ENCODE data around the gene NEU3. TPM values are rescaled to one million over a fixed set of nuclear protein-coding genes. Genes with fewer than 3 reads are reported as not detected.

The NEU3 gene
- total and polyA plus RNA-seq, 2 of the 4 experiments (the other 2 are of a cell fraction): 5.5 to 10.6 TPM

DNA sequence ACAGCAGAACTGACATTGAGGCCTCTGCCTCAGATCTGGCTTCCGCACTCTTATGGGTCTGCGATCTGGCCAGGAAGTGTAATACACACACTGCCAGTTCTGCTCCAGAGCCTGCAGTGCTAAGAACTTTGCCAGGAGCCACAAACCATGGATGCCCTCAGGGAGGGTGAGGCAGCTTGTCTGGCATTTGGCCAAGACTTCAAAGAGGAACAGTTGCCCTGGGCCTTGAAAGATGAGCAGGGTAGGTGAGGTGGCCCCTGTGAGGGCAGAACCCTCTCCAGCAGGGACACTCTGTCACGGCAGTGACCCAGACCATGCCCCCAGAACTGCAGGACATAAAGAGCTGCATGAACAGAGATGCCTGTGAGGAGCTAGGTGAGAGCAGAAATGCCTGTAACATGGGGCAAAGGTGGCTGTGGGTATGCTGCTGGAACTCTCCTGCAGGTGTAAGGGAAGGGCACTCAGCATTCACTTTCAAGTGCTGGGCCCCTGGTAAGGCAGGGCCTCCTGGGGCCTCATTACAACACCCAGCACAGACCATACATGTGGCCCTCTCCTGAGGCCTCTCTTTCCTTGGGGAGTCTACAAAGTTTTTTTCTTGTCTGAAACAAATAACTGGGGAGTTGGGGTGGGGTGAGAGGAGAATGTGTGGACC is 47.3 kb downstream of the NEU3 start:
- no peak overlapping the region for H3K23ac ChIP-seq (ENCODE audit: low read depth, low read length)
- H2BK5ac ChIP-seq (ENCODE audit: low read depth, low read length, poor library complexity, severe bottlenecking): no peak overlapping the region
- H4K5ac ChIP-seq (ENCODE audit: low read depth, low read length): no peak overlapping the region
- no peak overlapping the region for H3K56ac ChIP-seq (ENCODE audit: extremely low read depth, insufficient read depth, low read length)
- dilution Hi-C loops (cut with HindIII; ENCODE audit: low sequenced_read_pairs, unreplicated experiment) (no loop called here), intact Hi-C loops (cut with micrococcal nuclease) (no loop called here), in situ Hi-C loops (cut with MboI; ENCODE audit: low sequenced_read_pairs) (no loop called here)
- H3K36me3 ChIP-seq (ENCODE audit: control insufficient read depth, insufficient read depth, low read length): no peaks in the 10 kb centered on the region
- H2AK5ac ChIP-seq (ENCODE audit: low read depth, low read length): no peak overlapping the region
- H3K14ac ChIP-seq (replicated peaks; ENCODE audit: low read depth, low read length): no peak overlapping the region
- no peaks in the 10 kb centered on the region for H3K79me1 ChIP-seq (ENCODE audit: low read depth in 1 of 2, low read length in 2 of 2)
- peaks cover 8% of the 10 kb centered on the region for H3K4me1 ChIP-seq (ENCODE audit: control insufficient read depth, insufficient read depth, low read length)
- H2BK15ac ChIP-seq (ENCODE audit: low read depth, low read length): no peak overlapping the region
- POLR2A ChIA-PET (ENCODE audit: unreplicated experiment): no interaction called here
- no peak overlapping the region for H4K8ac ChIP-seq (ENCODE audit: low read depth in 2 of 2, low read length in 2 of 2)
- WGBS, 2 experiments (ENCODE audit: extremely low coverage in 2 of 2, insufficient read length in 1 of 2): 100% methylated on average over 1 of the region's 3 CpGs; no CpG with 5 or more reads in 1 of the 2 experiments
- no peak overlapping the region for H3K4me2 ChIP-seq (ENCODE audit: low read depth, low read length)
- H3K27ac ChIP-seq (ENCODE audit: insufficient read depth, low read length): no peak overlapping the region
- no peaks in the 10 kb centered on the region for H3K9me3 ChIP-seq (ENCODE audit: control insufficient read depth, insufficient read depth, low read length)
- peaks cover 2% of the 10 kb centered on the region; the same call in 1 of the 2 replicates for H3K27me3 ChIP-seq (ENCODE audit: control insufficient read depth, insufficient read depth, low read length)
- H3K9me1 ChIP-seq (ENCODE audit: insufficient read depth, low read length): peaks cover 8% of the 10 kb centered on the region
- no peak overlapping the region for H2AFZ ChIP-seq (replicated peaks; ENCODE audit: low read length, poor library complexity)
- no peak overlapping the region for H2AK9ac ChIP-seq (replicated peaks; ENCODE audit: low read depth, low read length, poor library complexity)
- H3K4me3 ChIP-seq (ENCODE audit: insufficient read depth, low read depth, low read length): no peak overlapping the region
- H3K9ac ChIP-seq (ENCODE audit: low read depth, low read length): no peak overlapping the region
- TF ChIP-seq MXI1 (IDR thresholded peaks at IDR 0.05; ENCODE audit: borderline replicate concordance, low read depth, low read length): no peak
- no peak for TF ChIP-seq FOS (IDR thresholded peaks at IDR 0.05; ENCODE audit: low read depth, low read length)
- no peak for TF ChIP-seq BHLHE40 (IDR thresholded peaks at IDR 0.05; ENCODE audit: low read depth, low read length)
- TF ChIP-seq NFE2L2 (IDR thresholded peaks at IDR 0.05; ENCODE audit: low read depth, low read length): no peak
- TF ChIP-seq RAD21 (IDR thresholded peaks at IDR 0.05; ENCODE audit: low read length): no peak
- TF ChIP-seq POLR2A (IDR thresholded peaks at IDR 0.05; ENCODE audit: low read depth, low read length): no peak
- no peak for TF ChIP-seq RCOR1 (IDR thresholded peaks at IDR 0.05; ENCODE audit: insufficient replicate concordance, low read length)
- no peak for TF ChIP-seq MAFK (IDR thresholded peaks at IDR 0.05; ENCODE audit: low read depth, low read length)
- TF ChIP-seq MAZ (IDR thresholded peaks at IDR 0.05; ENCODE audit: borderline replicate concordance, low read depth, low read length): no peak
- TF ChIP-seq, protein P1, sequence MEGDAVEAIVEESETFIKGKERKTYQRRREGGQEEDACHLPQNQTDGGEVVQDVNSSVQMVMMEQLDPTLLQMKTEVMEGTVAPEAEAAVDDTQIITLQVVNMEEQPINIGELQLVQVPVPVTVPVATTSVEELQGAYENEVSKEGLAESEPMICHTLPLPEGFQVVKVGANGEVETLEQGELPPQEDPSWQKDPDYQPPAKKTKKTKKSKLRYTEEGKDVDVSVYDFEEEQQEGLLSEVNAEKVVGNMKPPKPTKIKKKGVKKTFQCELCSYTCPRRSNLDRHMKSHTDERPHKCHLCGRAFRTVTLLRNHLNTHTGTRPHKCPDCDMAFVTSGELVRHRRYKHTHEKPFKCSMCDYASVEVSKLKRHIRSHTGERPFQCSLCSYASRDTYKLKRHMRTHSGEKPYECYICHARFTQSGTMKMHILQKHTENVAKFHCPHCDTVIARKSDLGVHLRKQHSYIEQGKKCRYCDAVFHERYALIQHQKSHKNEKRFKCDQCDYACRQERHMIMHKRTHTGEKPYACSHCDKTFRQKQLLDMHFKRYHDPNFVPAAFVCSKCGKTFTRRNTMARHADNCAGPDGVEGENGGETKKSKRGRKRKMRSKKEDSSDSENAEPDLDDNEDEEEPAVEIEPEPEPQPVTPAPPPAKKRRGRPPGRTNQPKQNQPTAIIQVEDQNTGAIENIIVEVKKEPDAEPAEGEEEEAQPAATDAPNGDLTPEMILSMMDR (conservative IDR thresholded peaks at IDR 0.05; ENCODE audit: low read depth, low read length): no peak
- TF ChIP-seq CHD1 (IDR thresholded peaks at IDR 0.05; ENCODE audit: low read depth, low read length): no peak
- TF ChIP-seq, protein P2, sequence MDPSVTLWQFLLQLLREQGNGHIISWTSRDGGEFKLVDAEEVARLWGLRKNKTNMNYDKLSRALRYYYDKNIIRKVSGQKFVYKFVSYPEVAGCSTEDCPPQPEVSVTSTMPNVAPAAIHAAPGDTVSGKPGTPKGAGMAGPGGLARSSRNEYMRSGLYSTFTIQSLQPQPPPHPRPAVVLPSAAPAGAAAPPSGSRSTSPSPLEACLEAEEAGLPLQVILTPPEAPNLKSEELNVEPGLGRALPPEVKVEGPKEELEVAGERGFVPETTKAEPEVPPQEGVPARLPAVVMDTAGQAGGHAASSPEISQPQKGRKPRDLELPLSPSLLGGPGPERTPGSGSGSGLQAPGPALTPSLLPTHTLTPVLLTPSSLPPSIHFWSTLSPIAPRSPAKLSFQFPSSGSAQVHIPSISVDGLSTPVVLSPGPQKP (IDR thresholded peaks at IDR 0.05; ENCODE audit: borderline replicate concordance, low read depth, low read length): no peak
- TF ChIP-seq, protein P3, sequence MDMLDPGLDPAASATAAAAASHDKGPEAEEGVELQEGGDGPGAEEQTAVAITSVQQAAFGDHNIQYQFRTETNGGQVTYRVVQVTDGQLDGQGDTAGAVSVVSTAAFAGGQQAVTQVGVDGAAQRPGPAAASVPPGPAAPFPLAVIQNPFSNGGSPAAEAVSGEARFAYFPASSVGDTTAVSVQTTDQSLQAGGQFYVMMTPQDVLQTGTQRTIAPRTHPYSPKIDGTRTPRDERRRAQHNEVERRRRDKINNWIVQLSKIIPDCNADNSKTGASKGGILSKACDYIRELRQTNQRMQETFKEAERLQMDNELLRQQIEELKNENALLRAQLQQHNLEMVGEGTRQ (IDR thresholded peaks at IDR 0.05; ENCODE audit: low read depth, low read length): no peak
- no peak for TF ChIP-seq SMC3 (IDR thresholded peaks at IDR 0.05; ENCODE audit: low read depth, low read length)
- no peak for TF ChIP-seq RFX5 (IDR thresholded peaks at IDR 0.05; ENCODE audit: low read depth, low read length)
- no peak for TF ChIP-seq CEBPB (IDR thresholded peaks at IDR 0.05; ENCODE audit: low read depth, low read length)
- no peak overlapping the region for H2BK20ac ChIP-seq (ENCODE audit: low read depth, low read length)
- H3K18ac ChIP-seq (ENCODE audit: low read depth, low read length): no peak overlapping the region
- H4K20me1 ChIP-seq (ENCODE audit: insufficient read depth, low read length): no peaks in the 10 kb centered on the region
- no peak overlapping the region for H4K91ac ChIP-seq (ENCODE audit: insufficient read depth, low read depth, low read length)
- ATAC-seq (ENCODE audit: low read depth): no peak
- no peak for DNase-seq
- H2BK120ac ChIP-seq (ENCODE audit: low read depth, low read length): no peak overlapping the region
- H3K4ac ChIP-seq (ENCODE audit: low read depth, low read length): no peak overlapping the region
- CTCF ChIA-PET: interaction anchor here (1.3 kb wide), 1 partner anchor 13 kb away, joined by 3 read pairs; no protein-coding TSS in a partner anchor
- no TSS peak for BruUV-seq (replicated peaks)
